Aorta (tissue), 5 donors: ENCODE measurements around the gene NUP107. TPM values are rescaled to one million over a fixed set of nuclear protein-coding genes. Genes with fewer than 3 reads are reported as not detected.

Source experiments
- ATAC-seq: fragments of 200-7000 bp; cut with Tn5 transposase; one replicate; pipeline ENCODE4 v1.9.1; 2022; ENCODE audit warnings: moderate library complexity; ENCODE audit not compliant: low FRiP score
- DNase-seq, 2 donors: peaks; one replicate each; pipeline ENCODE4 v3.0.0-alpha.2; 2020
- H3K27ac ChIP-seq, 2 donors: one replicate each; pipeline ENCODE4 v1.5.1; 2013; ENCODE audit warnings: low read length in 2 of 2, mild to moderate bottlenecking in 2 of 2, moderate library complexity in 2 of 2, control low read depth in 1 of 2, inconsistent platforms in 1 of 2, low read depth in 1 of 2
- H3K27me3 ChIP-seq, 2 donors: one replicate each; pipeline ENCODE4 v1.6.1; 2013; ENCODE audit warnings: control low read depth in 1 of 2, low read length in 1 of 2, mild to moderate bottlenecking in 1 of 2, moderate library complexity in 1 of 2; ENCODE audit not compliant: insufficient read depth in 2 of 2, control insufficient read depth in 1 of 2
- H3K36me3 ChIP-seq, 2 donors: one replicate each; pipeline ENCODE4 v1.6.1; 2013; ENCODE audit warnings: control low read depth in 1 of 2, low read length in 1 of 2, mild to moderate bottlenecking in 1 of 2; ENCODE audit not compliant: insufficient read depth in 2 of 2, control insufficient read depth in 1 of 2
- H3K4me1 ChIP-seq, 2 donors: one replicate each; pipeline ENCODE4 v1.6.1; 2013; ENCODE audit warnings: low read length in 2 of 2, control low read depth in 1 of 2, mild to moderate bottlenecking in 1 of 2, moderate library complexity in 1 of 2; ENCODE audit not compliant: insufficient read depth in 2 of 2, control insufficient read depth in 1 of 2
- H3K4me3 ChIP-seq, 2 donors: one replicate each; pipeline ENCODE4 v1.5.1; 2013; ENCODE audit warnings: low read length in 2 of 2, control low read depth in 1 of 2, mild to moderate bottlenecking in 1 of 2
- H3K9me3 ChIP-seq: one replicate; pipeline ENCODE4 v1.6.1; 2013; ENCODE audit warnings: mild to moderate bottlenecking, low read length; ENCODE audit not compliant: control insufficient read depth
- WGBS, 2 donors: extraction: QIAGEN DNeasy Blood & Tissue Kit; methylation state at CpG; one replicate each; pipeline ENCODE4 v1.1.7; 2013; 5-methylcytosine and 5-hydroxymethylcytosine counted together
- intact Hi-C, 2 donors: fragments of 100-400 bp; cut with DNase I; formaldehyde crosslinking; loops; one replicate each; pipeline versions ENCODE4 v1.14.2 to v1.15.0; 2022
- polyA plus RNA-seq, 2 donors: library from polyadenylated mRNA; stranded (reverse); fragments of 200-250 nt; gene quantifications; one replicate each; pipeline ENCODE4 v1.2.3, GENCODE V29; 2013
- total RNA-seq, 2 donors: library from RNA; stranded (reverse); fragmentation: NEBNext Ultra II Directional; extraction: Animal tissue kit (Norgen Biotek cat#: 25700); gene quantifications; one replicate each; pipeline ENCODE4 v1.2.1, GENCODE V29; 2021
- donor health status: healthy with polysubstance abuse.
- donor health status: Bipolar disorder and iron deficiency.
- donor health status: DM: no; HTN: no; CAD: no.
- donor health status: DM: no; HTN: no; CAD: no.
- donor health status: DM: yes; HTN: yes; CAD: no.

Gene NUP107
- total and polyA plus RNA-seq, 4 donors = 5.3 to 53.4 (median 27.8) TPM

DNA sequence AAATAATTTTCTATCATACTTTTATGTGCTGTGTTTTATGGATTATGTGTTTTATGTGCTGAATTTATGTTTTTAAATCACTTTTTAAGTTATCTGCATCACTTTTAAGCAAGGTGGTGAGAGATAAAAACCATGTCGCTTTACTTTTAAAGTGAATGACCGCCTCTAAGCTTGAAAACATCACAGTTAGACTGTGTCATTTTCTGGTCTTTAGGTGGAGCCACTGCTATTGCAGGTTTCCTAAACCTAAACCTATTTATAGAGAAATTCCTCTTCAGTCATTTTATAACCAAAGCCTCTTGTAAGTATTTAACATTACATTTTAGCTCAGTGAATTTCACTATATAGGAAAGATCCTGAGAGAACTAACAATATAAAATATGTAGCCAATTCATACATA, 100.2 kb downstream of the NUP107 start:
- 49 to 72% methylated on average over 2 of the region's 2 CpGs for WGBS, 2 donors
- no peaks in the 10 kb centered on the region for H3K4me1 ChIP-seq

GRCh38 chr12:68788554-68789143, 101.9 kb downstream of the NUP107 start:
- H3K9me3 ChIP-seq = no peaks in the 10 kb centered on the region
- no peaks in the 10 kb centered on the region for H3K4me1 ChIP-seq
- no peak overlapping the region for H3K27ac ChIP-seq
- H3K4me3 ChIP-seq = no peak overlapping the region
- H3K27me3 ChIP-seq = peaks cover 0 to 2% of the 10 kb centered on the region in 2 donors
- H3K36me3 ChIP-seq = no peaks in the 10 kb centered on the region
- intact Hi-C loops = no loop called here
- 89 to 92% methylated on average over 3 of the region's 3 CpGs for WGBS, 2 donors
- DNase-seq (no peak), ATAC-seq (no peak)

More for the DNA sequence above, 100.2 kb downstream of the NUP107 start:
- DNase-seq (no peak), ATAC-seq (no peak)
- no peaks in the 10 kb centered on the region for H3K27me3 ChIP-seq
- H3K27ac ChIP-seq = no peak overlapping the region
- no peak overlapping the region for H3K4me3 ChIP-seq
- H3K9me3 ChIP-seq = no peaks in the 10 kb centered on the region
- no peaks in the 10 kb centered on the region for H3K36me3 ChIP-seq
- intact Hi-C loops = no loop called here

- no peak overlapping the region for H3K27ac ChIP-seq
- peaks cover 0 to 2% of the 10 kb centered on the region in 2 donors for H3K27me3 ChIP-seq
- intact Hi-C loops = no loop called here
- WGBS, 2 donors = 91 to 94% methylated on average over 14 of the region's 14 CpGs
- H3K9me3 ChIP-seq = no peaks in the 10 kb centered on the region
- ATAC-seq (no peak), DNase-seq (no peak)
- no peaks in the 10 kb centered on the region for H3K36me3 ChIP-seq
- H3K4me3 ChIP-seq = no peak overlapping the region
- H3K4me1 ChIP-seq = no peaks in the 10 kb centered on the region
Observed at GRCh38 chr12:68789144-68789878, 102.5 kb downstream of the NUP107 start.

- WGBS, 2 donors = 91 to 95% methylated on average over 13 of the region's 13 CpGs
- H3K27me3 ChIP-seq = peaks cover 0 to 2% of the 10 kb centered on the region in 2 donors
- intact Hi-C loops = no loop called here
- H3K4me3 ChIP-seq = no peak overlapping the region
- H3K9me3 ChIP-seq = no peaks in the 10 kb centered on the region
- H3K27ac ChIP-seq = no peak overlapping the region
- ATAC-seq (no peak), DNase-seq (no peak)
- no peaks in the 10 kb centered on the region for H3K4me1 ChIP-seq
- no peaks in the 10 kb centered on the region for H3K36me3 ChIP-seq
Observed at GRCh38 chr12:68790081-68790951, 103.5 kb downstream of the NUP107 start.

- Histone ChIP-seq H3K9me3 (no peaks in the 10 kb centered on the region), H3K4me3 (no peak overlapping the region), H3K27me3 (peaks cover 0 to 2% of the 10 kb centered on the region in 2 donors), H3K36me3 (no peaks in the 10 kb centered on the region), H3K4me1 (no peaks in the 10 kb centered on the region), H3K27ac (no peak overlapping the region)
- DNase-seq = no peak
- no peak for ATAC-seq
- intact Hi-C loops = no loop called here
- WGBS, 2 donors = 61 to 63% methylated on average over 3 of the region's 3 CpGs
Observed at GRCh38 chr12:68790952-68791234, 104.1 kb downstream of the NUP107 start.

DNA sequence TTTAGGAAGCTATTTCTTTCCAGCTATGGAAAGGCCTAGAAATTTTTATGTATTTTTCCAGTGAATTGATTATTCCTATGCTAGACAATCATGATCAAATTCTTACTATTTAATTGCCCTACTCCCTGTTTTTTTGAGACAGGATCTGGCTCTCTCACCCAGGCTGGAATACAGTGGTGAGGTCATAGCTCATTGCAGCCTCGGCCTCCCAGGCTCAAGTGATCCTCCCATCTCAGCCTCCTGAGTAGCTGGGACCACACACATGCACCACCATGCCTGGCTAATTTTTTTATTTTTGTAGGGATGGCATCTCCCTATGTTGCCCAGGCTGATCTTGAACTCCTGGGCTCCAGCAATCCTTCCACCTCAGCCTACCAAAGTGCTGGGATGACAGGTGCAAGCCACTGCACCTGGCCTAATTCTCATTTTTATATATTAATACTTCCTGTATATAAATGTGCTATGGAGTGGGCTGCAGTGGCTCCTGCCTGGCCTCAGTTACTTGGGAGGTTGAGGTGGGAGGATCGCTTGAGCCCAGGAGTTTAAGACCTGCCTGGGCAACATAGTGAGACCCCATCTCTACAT, 105.2 kb downstream of the NUP107 start:
- peaks cover 0 to 2% of the 10 kb centered on the region in 2 donors for H3K27me3 ChIP-seq
- intact Hi-C loops = no loop called here
- H3K27ac ChIP-seq = no peak overlapping the region
- 98 to 99% methylated on average over 2 of the region's 2 CpGs for WGBS, 2 donors
- no peaks in the 10 kb centered on the region for H3K9me3 ChIP-seq
- DNase-seq (no peak), ATAC-seq (no peak)
- H3K4me1 ChIP-seq = no peaks in the 10 kb centered on the region
- H3K4me3 ChIP-seq = no peak overlapping the region
- H3K36me3 ChIP-seq = no peaks in the 10 kb centered on the region

DNA sequence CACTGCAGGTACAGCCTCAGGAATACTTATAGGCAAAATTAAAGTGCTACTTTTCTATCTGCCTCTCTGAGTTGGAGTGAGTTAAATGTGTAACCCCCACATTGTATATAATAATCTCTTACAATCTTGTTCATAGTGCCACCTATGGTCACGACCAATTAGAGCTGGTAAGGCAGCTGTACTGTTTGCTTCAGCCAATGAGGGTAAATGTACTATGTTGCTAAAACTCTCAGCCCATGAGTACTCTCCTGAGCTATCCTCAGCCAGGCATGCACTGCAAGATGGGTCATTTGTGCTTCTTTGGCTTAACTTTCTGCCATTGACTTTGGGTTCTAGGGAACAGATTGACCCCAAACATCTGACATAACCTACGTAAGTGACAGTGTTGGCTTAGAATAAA, 106.2 kb downstream of the NUP107 start:
- Histone ChIP-seq H3K4me3 (no peak overlapping the region), H3K27ac (no peak overlapping the region), H3K36me3 (no peaks in the 10 kb centered on the region), H3K27me3 (peaks cover 0 to 2% of the 10 kb centered on the region in 2 donors), H3K9me3 (no peaks in the 10 kb centered on the region), H3K4me1 (no peaks in the 10 kb centered on the region)
- DNase-seq = no peak
- intact Hi-C loops = no loop called here
- no peak for ATAC-seq
- WGBS, 2 donors = 72 to 84% methylated on average over 2 of the region's 2 CpGs

GRCh38 chr12:68793436-68793835, 106.7 kb downstream of the NUP107 start:
- DNase-seq (no peak), ATAC-seq (no peak)
- Histone ChIP-seq H3K4me1 (no peaks in the 10 kb centered on the region), H3K27me3 (peaks cover 0 to 2% of the 10 kb centered on the region in 2 donors), H3K36me3 (no peaks in the 10 kb centered on the region), H3K9me3 (no peaks in the 10 kb centered on the region), H3K27ac (no peak overlapping the region), H3K4me3 (no peak overlapping the region)
- intact Hi-C loops = no loop called here
- WGBS, 2 donors = 95 to 96% methylated on average over 4 of the region's 4 CpGs
